ENCODE measurements around the gene EIF2S3B. TPM values are rescaled to one million over a fixed set of nuclear protein-coding genes. Genes with fewer than 3 reads are reported as not detected.

Gene EIF2S3B
- total RNA-seq, 4 donors from 2014 or later, result 0.31 TPM; not detected in 3

DNA sequence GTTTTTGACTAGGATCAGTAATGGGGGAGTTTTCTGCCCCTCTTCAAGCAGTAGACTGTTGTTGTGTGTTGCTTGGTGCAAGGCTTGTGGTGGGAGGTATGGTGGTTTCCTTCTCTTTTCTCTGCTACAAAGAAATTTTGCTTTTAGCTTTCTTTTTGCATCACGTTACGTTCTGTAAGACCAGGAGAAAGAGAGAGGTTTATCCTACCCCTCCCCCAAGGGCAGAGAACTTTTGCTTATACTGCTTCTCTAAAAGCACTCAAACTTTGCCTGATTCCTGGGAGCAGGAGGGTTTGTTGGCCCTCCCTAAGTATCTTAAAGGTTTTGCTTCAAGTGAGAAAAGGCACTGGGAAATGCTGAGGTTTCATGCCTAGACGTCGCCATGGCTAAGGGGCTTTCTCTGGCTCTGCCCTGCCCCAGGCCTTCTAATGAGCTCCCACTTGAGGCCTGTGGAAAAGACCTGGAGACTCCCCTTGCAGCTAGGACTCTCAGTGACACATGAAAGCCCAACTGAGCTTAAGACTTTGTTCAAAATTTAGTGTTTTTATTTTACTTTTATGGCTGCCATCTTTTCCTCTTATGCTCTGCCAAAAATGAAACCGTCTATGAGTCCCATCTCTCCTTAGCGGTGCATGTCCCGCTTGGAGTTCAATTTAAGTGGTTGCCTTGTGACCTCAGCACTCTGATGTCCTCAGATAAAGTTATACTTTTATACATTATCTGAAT lies 49.2 kb downstream of the EIF2S3B start:
- in situ Hi-C loops (cut with MboI; ENCODE audit: low sequenced_read_pairs in 4 of 4) (loop anchor here (10.0 to 25.0 kb wide), 4 partner anchors 218 to 400 kb away; no protein-coding TSS in a partner anchor), intact Hi-C loops (cut with DNase I; ENCODE audit: low total_unique reads) (no loop called here)
- Histone ChIP-seq H3K36me3 (no peaks in the 10 kb centered on the region), H3K4me3 (no peak overlapping the region), H3K9me3 (no peaks in the 10 kb centered on the region), H3K27me3 (no peaks in the 10 kb centered on the region), H3K27ac (no peak overlapping the region), H3K4me1 (no peaks in the 10 kb centered on the region)
- TF ChIP-seq POLR2A (IDR thresholded peaks at IDR 0.05), result no peak
- TF ChIP-seq, protein P1, sequence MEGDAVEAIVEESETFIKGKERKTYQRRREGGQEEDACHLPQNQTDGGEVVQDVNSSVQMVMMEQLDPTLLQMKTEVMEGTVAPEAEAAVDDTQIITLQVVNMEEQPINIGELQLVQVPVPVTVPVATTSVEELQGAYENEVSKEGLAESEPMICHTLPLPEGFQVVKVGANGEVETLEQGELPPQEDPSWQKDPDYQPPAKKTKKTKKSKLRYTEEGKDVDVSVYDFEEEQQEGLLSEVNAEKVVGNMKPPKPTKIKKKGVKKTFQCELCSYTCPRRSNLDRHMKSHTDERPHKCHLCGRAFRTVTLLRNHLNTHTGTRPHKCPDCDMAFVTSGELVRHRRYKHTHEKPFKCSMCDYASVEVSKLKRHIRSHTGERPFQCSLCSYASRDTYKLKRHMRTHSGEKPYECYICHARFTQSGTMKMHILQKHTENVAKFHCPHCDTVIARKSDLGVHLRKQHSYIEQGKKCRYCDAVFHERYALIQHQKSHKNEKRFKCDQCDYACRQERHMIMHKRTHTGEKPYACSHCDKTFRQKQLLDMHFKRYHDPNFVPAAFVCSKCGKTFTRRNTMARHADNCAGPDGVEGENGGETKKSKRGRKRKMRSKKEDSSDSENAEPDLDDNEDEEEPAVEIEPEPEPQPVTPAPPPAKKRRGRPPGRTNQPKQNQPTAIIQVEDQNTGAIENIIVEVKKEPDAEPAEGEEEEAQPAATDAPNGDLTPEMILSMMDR (IDR thresholded peaks at IDR 0.05 in 4 of 5, conservative IDR thresholded peaks at IDR 0.05 in 1 of 5), result no peak
- ATAC-seq (no peak), DNase-seq (no peak)

DNA sequence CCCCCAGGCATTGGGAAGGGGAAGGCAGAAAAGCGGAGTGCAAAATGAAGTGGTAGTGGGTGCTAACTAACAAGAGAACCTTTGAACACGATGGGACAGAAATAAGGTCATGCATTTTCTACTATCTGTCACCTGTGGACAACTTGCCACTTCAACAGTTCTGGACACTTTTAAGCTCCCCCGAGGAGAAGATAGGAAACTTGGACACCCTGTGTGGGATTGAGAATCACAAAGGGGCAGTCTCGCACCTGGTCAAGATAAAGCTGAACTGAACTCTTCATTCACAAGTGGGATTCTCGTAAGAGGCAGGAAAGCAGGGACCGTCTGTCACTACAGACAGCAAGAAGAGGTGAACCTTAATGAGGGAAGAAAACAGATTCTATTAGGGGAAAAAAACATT lies 51.6 kb downstream of the EIF2S3B start:
- Histone ChIP-seq H3K4me1 (no peaks in the 10 kb centered on the region), H3K27ac (no peak overlapping the region), H3K9me3 (no peaks in the 10 kb centered on the region), H3K4me3 (no peak overlapping the region), H3K27me3 (no peaks in the 10 kb centered on the region), H3K36me3 (no peaks in the 10 kb centered on the region)
- intact Hi-C loops (cut with DNase I; ENCODE audit: low total_unique reads), result no loop called here
- TF ChIP-seq, protein P1 (IDR thresholded peaks at IDR 0.05 in 4 of 5, conservative IDR thresholded peaks at IDR 0.05 in 1 of 5), result no peak
- TF ChIP-seq POLR2A (IDR thresholded peaks at IDR 0.05), result no peak
- no peak for DNase-seq
- ATAC-seq, result no peak
- in situ Hi-C loops (cut with MboI; ENCODE audit: low sequenced_read_pairs in 4 of 4), result loop anchor here (10.0 to 25.0 kb wide), 4 partner anchors 220 to 403 kb away; no protein-coding TSS in a partner anchor

DNA sequence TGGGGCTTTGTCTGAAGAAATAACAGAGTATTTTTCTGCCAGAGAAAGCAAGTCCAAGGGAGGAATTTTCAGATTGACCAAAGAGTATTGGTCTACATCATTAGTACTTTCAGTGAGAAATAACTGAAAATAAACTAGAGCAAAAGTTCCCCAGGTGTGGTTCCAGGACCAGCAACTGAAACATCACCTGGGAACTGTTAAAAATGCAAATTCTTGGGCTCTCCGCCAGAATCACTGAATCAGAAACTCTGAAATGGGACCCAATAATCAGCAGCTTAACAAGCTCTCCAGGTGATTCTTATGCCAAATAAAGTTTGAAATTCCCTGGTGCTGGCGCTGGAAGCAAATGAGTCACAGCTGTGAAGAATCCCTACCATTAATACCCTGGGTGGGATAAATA lies 52.1 kb downstream of the EIF2S3B start:
- Histone ChIP-seq H3K9me3 (no peaks in the 10 kb centered on the region), H3K36me3 (no peaks in the 10 kb centered on the region), H3K27me3 (no peaks in the 10 kb centered on the region), H3K4me3 (no peak overlapping the region), H3K27ac (no peak overlapping the region), H3K4me1 (no peaks in the 10 kb centered on the region)
- TF ChIP-seq, protein P1 (IDR thresholded peaks at IDR 0.05 in 4 of 5, conservative IDR thresholded peaks at IDR 0.05 in 1 of 5), result no peak
- no peak for TF ChIP-seq POLR2A (IDR thresholded peaks at IDR 0.05)
- DNase-seq (no peak), ATAC-seq (no peak)
- in situ Hi-C loops (cut with MboI; ENCODE audit: low sequenced_read_pairs in 4 of 4), result loop anchor here (10.0 to 25.0 kb wide), 4 partner anchors 220 to 403 kb away; no protein-coding TSS in a partner anchor
- intact Hi-C loops (cut with DNase I; ENCODE audit: low total_unique reads), result no loop called here

Other genes with a start within 250 kb of the EIF2S3B start
- under 1 TPM; 0.10 to 0.23 (median 0.21) TPM for gene KLRD1, start 198.0 kb upstream of the EIF2S3B start, total RNA-seq
- under 1 TPM in 1 of 4 donors, not detected in 3; 0.20 TPM for gene KLRK1, start 115.8 kb upstream of the EIF2S3B start, total RNA-seq
- gene KLRC4, start 96.1 kb upstream of the EIF2S3B start, total RNA-seq, result not detected
- gene KLRC3, start 85.3 kb upstream of the EIF2S3B start, total RNA-seq, result not detected
- gene KLRC2, start 69.9 kb upstream of the EIF2S3B start, total RNA-seq, result not detected
- gene KLRC1, start 52.5 kb upstream of the EIF2S3B start, total RNA-seq, result not detected
- 1 to 10 TPM in 3 of 4 donors, under 1 TPM in 1; 0.80 to 6.3 (median 3.8) TPM for gene MAGOHB, start 107.7 kb downstream of the EIF2S3B start, total RNA-seq
- gene STYK1, start 168.2 kb downstream of the EIF2S3B start, total RNA-seq, result under 1 TPM in 1 of 4 donors, not detected in 3; 0.12 TPM
- 1,000 to 10,000 TPM; 3,451 to 6,393 (median 4,786) TPM for gene YBX3, start 217.4 kb downstream of the EIF2S3B start, total RNA-seq

All from gastrocnemius medialis (tissue), 4 donors.